Loucy (cell line): ENCODE data around the gene C5orf24.

Experiments
- H2AFZ ChIP-seq: fragments of 200-600 bp; sonication (generic); 2 replicates; pipeline ENCODE4 v1.6.0; 2016; ENCODE audit warnings: antibody characterized with exemption, mild to moderate bottlenecking, low read length, moderate library complexity
- H3F3A ChIP-seq: fragments of 200-600 bp; 2 replicates; pipeline ENCODE4 v1.6.0; 2016; ENCODE audit warnings: antibody characterized with exemption, low read depth, mild to moderate bottlenecking
- H3K27me3 ChIP-seq: fragments of 200-600 bp; sonication (generic); 2 replicates; pipeline ENCODE4 v1.6.1; 2014; ENCODE audit warnings: low read length, mild to moderate bottlenecking; ENCODE audit not compliant: insufficient read depth, poor library complexity, severe bottlenecking
- H3K36me3 ChIP-seq: fragments of 200-600 bp; sonication (generic); 2 replicates; pipeline ENCODE4 v1.6.1; 2016; ENCODE audit warnings: low read length; ENCODE audit not compliant: insufficient read depth
- H3K4me1 ChIP-seq: fragments of 200-600 bp; sonication (generic); 2 replicates; pipeline ENCODE4 v1.5.1; 2014; ENCODE audit warnings: low read length, mild to moderate bottlenecking; ENCODE audit not compliant: insufficient read depth, poor library complexity, severe bottlenecking
- H3K4me2 ChIP-seq: fragments of 200-600 bp; sonication (generic); 2 replicates; pipeline ENCODE4 v1.6.0; 2014; ENCODE audit warnings: antibody characterized with exemption, low read length, low read depth, mild to moderate bottlenecking; ENCODE audit not compliant: poor library complexity, severe bottlenecking
- H3K4me3 ChIP-seq: fragments of 200-600 bp; sonication (generic); 2 replicates; pipeline ENCODE4 v1.5.1; 2014; ENCODE audit warnings: low read length, mild to moderate bottlenecking, mixed read lengths; ENCODE audit not compliant: poor library complexity, severe bottlenecking
- H3K79me2 ChIP-seq: fragments of 200-600 bp; sonication (generic); 2 replicates; pipeline ENCODE4 v1.6.1; 2014; ENCODE audit warnings: low read length; ENCODE audit not compliant: insufficient read depth
- H3K9ac ChIP-seq: fragments of 200-600 bp; sonication (generic); 2 replicates; pipeline ENCODE4 v1.6.0; 2014; ENCODE audit warnings: mild to moderate bottlenecking, low read depth, low read length, moderate library complexity; ENCODE audit not compliant: poor library complexity, severe bottlenecking
- H3K9me2 ChIP-seq: fragments of 200-600 bp; sonication (generic); replicated peaks from 2 replicates; pipeline ENCODE4 v1.6.1; 2016; ENCODE audit warnings: low read depth, low read length, mixed read lengths
- H3K9me3 ChIP-seq: fragments of 200-600 bp; sonication (generic); 2 replicates; pipeline ENCODE4 v1.6.1; 2014; ENCODE audit warnings: mild to moderate bottlenecking, antibody characterized with exemption, low read length, low read depth; ENCODE audit not compliant: insufficient read depth
- H4K20me1 ChIP-seq: fragments of 200-600 bp; sonication (generic); 2 replicates; pipeline ENCODE4 v1.6.0; 2014; ENCODE audit warnings: antibody characterized with exemption, low read length, mild to moderate bottlenecking; ENCODE audit not compliant: insufficient read depth, poor library complexity, severe bottlenecking
- CTCF ChIP-seq: fragments of 200-600 bp; sonication (generic); conservative IDR thresholded peaks from 2 replicates; pipeline ENCODE4 v1.5.1; 2014; ENCODE audit warnings: mild to moderate bottlenecking, antibody characterized with exemption, low read length
- EZH2phosphoT487 ChIP-seq: fragments of 200-600 bp; IDR thresholded peaks from 2 replicates; pipeline ENCODE4 v1.6.1; 2018; ENCODE audit warnings: antibody characterized with exemption, mild to moderate bottlenecking, moderate library complexity, borderline replicate concordance

C5orf24 gene

DNA sequence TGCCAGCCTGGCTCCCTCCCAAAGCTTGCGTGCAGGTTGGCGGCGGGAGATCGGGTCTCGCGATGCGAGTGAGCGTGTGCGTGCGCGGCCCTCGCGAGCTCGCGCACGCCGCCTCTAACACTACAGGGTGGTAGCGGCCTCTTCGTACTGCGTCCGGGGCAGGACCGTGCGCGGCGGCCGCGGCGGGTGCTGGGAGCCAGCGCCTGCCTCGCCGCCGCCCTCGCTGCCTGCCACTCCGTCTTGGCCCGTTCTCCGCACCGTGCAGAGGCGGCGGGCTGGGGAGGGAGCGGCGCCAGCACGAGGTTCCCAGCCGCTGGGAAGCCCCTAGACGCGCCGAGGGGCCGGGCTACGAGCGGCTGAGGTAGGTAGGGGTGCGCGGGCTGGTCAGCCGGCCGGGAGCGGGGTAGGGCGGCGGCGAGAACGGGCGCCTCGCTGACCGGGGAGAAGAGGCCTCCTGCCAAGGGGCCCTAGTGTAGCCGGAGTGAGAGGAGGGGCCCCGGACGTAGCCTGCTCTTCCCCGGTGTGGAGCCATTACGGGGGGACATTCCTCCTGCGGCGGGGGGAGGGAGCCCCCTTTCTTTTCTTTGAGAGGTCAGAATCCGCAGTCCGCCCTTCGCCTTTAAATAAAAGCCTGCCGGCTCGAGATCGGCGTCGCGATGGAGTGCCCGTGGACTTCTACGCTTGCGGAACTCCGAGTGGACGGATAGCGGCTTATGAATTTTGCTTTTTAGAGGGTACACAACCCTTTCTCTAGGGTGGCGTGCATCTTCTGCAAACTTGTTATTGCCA lies at the start of gene C5orf24:
C5orf24 (plus strand) TSS at position 117 of the 789 bp plus-strand sequence. CDS start 8,933 bp downstream, outside the sequence.
- TF ChIP-seq EZH2phosphoT487 (no peak), CTCF (no peak)
- H3K9me3 ChIP-seq, result no peaks in the 10 kb centered on the region
- no peaks in the 10 kb centered on the region for H3K9me2 ChIP-seq
- peak within 1 kb of the TSS; percentile 63 for H2AFZ ChIP-seq
- peak within 1 kb of the TSS; percentile 72 for H3K4me2 ChIP-seq
- no peaks in the 10 kb centered on the region for H3K27me3 ChIP-seq
- H3K9ac ChIP-seq, result peak within 1 kb of the TSS; percentile 91
- H3F3A ChIP-seq, result no peaks in the 10 kb centered on the region
- H4K20me1 ChIP-seq, result peaks cover 4% of the 10 kb centered on the region
- peaks cover under 1% of the 10 kb centered on the region for H3K4me1 ChIP-seq
- peak within 1 kb of the TSS; percentile 94 for H3K4me3 ChIP-seq
- H3K79me2 ChIP-seq, result peaks cover 35% of the 10 kb centered on the region
- H3K36me3 ChIP-seq, result no peaks in the 10 kb centered on the region

DNA sequence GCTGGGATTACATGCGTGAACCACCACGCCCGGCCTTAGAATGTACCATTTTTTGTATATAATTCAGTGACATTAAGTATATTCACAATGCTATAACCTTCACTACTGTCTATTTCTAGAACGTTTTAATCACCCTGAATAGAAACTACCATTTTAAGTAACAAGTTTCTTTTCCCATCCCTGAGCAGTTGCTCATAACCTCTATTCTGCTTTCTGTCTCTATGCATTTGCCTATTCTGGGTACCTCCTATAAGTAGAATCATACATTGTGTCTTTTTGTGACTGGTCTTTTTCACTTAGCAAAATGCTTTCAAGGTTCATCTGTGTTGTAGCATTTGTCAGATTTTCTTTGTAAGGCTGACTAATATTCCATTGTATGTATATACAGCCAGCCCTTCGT lies 47.3 kb upstream of the C5orf24 start:
- Histone ChIP-seq H3K4me3 (no peak overlapping the region), H3K4me2 (no peak overlapping the region)
- TF ChIP-seq EZH2phosphoT487 (no peak), CTCF (no peak)

DNA sequence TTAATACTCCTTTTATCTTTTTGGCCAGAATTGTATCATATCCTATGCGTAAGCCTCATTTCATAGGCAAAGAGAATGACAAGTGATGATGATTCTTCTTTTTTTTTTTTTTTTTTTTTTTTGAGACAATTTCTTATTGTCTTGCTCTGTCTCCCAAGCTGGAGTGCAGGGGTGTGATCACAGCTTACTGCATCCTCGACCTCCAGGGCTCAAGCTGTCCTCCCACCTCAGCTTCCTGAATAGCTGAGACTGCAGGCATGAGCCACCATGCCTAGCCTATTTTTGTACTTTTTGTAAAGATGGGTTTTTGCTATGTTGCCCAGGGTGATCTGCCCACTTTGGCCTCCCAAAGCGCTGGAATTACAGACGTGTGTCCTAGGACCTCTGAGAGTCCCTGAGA lies 41.9 kb upstream of the C5orf24 start:
- no peak overlapping the region for H3K4me2 ChIP-seq
- no peaks in the 10 kb centered on the region for H3K9me3 ChIP-seq
- H3K4me3 ChIP-seq, result no peak overlapping the region
- no peaks in the 10 kb centered on the region for H3K4me1 ChIP-seq
- no peaks in the 10 kb centered on the region for H3K79me2 ChIP-seq
- no peaks in the 10 kb centered on the region for H3K9me2 ChIP-seq
- H3K36me3 ChIP-seq, result peaks cover 14% of the 10 kb centered on the region; the same call in 1 of the 2 replicates
- H3K9ac ChIP-seq, result no peak overlapping the region
- H3F3A ChIP-seq, result no peaks in the 10 kb centered on the region
- no peak overlapping the region for H2AFZ ChIP-seq
- no peak for TF ChIP-seq EZH2phosphoT487
- no peak for TF ChIP-seq CTCF
- H4K20me1 ChIP-seq, result no peaks in the 10 kb centered on the region
- no peaks in the 10 kb centered on the region for H3K27me3 ChIP-seq

More for the DNA sequence above, 47.3 kb upstream of the C5orf24 start:
- Histone ChIP-seq H3K9me3 (no peaks in the 10 kb centered on the region), H3K79me2 (no peaks in the 10 kb centered on the region), H3F3A (no peaks in the 10 kb centered on the region), H4K20me1 (no peaks in the 10 kb centered on the region), H3K4me1 (no peaks in the 10 kb centered on the region), H3K36me3 (peaks cover 37% of the 10 kb centered on the region; the same call in 1 of the 2 replicates), H3K9me2 (no peaks in the 10 kb centered on the region), H3K9ac (no peak overlapping the region), H3K27me3 (no peaks in the 10 kb centered on the region), H2AFZ (no peak overlapping the region)
